Stimulated activated CD4-positive, alpha-beta T cell treated with anti-CD3 and anti-CD28 coated beads, TNF-alpha, amount 100 ng/mL, for 24 hours (primary cell): Measurements from ENCODE around the gene MFSD2B.
A peak's percentile ranks its signal among the peaks of the same experiment; 100 is the strongest.
"Not testable (repeated sequence)": the region's sequence is repeated elsewhere in the genome, so short reads cannot be mapped to it uniquely, and the experiment has no call there.

Experiments used
- DNase-seq, 3 experiments: peaks; one replicate each; pipeline ENCODE4 v3.0.0-alpha.2; 2020; ENCODE audit warnings: low read depth in 3 of 3

MFSD2B gene

GRCh38 chr2:24018241-24018640 lies 8.4 kb downstream of the MFSD2B start:
- DNase-seq = no peak

DNA sequence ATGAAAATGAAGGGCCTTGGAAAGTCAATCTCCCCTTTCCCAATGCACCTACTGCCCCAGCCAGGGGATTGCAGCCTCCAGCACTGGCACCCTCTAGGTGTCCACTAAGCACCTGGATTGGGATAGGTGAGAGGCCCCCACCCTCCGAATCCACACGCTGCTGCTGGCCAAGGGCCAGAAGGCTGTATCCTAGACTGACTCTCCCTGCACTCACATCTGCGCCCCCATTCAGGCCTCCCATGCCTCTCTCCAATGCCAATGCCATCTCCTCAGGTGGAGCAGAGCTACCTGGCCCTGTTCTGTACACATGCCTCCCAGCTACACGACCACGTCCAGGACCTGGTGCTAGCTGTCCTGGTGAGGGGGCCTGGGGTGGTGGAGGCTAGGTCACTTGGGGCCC lies 9.8 kb downstream of the MFSD2B start:
- no peak for DNase-seq

DNA sequence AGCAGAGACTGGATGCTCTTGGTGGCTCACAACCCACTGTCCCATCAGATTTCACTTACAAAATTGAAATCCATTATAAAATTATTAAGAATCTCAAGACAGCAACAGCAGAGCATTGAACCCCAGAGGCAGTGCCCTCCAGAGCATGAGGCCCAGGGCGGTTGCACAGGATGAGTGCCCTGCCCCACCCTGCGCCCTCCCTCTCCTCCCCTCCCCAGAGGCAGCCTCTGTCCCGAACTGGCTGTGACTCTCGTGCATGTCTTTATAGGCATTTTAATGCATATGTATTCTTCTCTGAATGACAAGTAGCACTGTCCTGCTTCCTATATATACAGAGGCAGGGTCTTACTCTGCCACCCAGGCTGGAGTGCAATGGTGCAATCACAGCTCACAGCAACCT lies 10.4 kb downstream of the MFSD2B start:
- DNase-seq = no peak

- peak in 1 of 3 experiments; percentile 14 for DNase-seq
Measured at GRCh38 chr2:24021122-24021998, 11.5 kb downstream of the MFSD2B start.

GRCh38 chr2:24022324-24022974 lies 12.6 kb downstream of the MFSD2B start:
- DNase-seq = no peak

- DNase-seq = no peak
Measured at GRCh38 chr2:24022975-24023575, 13.2 kb downstream of the MFSD2B start.

- DNase-seq = no peak
Measured at GRCh38 chr2:24024018-24024417, 14.1 kb downstream of the MFSD2B start.

DNA sequence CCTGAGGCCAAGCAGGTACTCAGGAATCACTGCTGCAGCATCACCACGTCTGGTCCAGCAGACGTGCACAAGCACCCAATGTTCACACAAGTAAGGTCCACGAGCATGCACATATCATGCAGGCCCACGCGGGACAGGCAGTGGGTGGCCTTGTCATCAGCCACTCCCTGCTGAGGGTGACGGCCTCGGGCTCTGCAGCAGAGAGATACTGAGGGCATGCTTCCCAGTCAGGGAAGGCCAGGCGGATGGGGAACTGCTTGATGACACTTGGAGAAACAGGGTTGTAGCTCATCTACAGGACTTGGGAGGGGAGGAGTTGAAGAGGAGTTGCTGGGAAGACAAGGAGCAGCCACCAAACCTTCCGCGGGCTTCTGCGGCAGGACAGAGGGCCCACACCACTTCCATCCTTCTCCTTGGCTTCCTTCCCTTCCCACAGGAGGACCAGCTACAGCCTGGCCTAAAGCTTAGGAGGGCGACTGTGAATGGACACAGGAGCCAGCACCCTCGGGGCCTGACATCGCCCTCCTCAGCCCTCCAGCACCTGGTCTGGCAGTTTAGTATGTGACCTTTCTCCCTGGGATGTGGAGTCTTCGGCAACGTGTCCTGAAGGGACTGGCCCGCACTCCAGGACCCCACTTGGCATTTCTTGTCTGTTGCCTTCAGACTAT lies 15.2 kb downstream of the MFSD2B start:
- no peak for DNase-seq

- no peak for DNase-seq
Measured at GRCh38 chr2:24026233-24026632, 16.3 kb downstream of the MFSD2B start.

DNA sequence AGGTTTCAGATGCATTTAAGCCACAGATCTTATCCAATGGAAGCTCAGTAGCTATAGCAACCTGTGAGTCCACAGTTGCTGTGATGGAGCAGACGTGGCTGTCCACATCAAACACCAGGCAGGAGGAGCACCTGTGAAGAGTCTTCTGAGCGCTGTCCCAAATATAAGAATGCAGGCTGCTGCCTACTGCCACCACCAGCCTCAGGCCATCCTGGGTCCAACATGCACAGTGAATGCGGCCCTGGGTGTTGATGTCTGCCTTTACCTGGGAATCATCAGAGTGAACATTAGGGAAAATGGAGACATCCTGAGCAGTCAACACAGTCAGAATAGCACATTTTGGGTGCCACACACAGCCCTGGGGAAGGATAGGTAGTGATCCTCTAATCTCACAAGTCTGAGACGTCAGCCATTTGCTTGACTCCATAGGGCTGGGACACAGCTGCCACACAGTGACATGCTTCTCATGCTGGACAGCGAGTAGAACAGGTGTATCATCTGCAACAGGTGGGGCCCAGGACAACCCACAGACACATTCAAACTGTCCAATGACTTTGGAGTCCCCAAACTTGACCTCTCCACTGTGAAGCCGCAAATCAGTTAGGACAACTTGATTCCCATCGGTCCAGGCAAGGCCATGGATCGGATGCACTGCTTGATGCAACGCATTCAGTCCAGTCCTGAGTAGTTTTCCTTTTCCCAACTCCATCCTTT lies 29.1 kb downstream of the MFSD2B start:
- DNase-seq = no peak

DNA sequence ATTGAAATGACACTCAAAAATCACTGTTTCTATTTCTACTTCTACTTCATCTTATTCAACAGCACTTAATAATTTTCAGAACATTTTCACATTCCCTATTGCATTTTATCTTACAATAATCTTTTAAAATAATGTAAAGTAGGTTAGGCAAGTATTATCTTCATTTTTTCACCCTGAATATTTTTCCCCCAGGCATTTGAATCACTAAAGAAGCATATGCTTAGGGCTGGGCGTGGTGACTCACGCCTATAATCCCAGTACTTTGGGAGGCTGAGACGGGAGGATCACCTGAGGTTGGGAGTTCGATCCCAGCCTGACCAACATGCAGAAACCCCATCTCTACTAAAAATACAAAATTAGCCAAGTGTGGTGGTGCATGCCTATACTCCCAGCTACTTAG lies 30.6 kb downstream of the MFSD2B start:
- DNase-seq = no peak

DNA sequence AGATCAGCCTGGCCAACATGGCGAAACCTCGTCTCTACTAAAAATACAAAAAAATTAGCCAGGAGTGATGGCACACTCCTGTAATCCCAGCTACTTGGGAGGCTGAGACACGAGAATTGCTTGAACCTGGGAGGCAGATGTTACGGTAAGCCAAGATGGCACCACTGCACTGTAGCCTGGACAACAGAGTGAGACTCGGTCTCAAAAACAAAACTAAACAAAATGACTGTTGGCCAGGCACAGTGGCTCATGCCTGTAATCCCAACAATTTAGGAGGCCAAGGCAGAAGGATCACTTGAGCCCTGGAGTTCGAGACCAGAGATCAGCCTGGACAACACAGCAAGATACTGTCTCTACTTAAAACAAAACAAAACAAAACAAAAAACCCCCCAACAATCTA lies 33.2 kb downstream of the MFSD2B start:
- DNase-seq = not testable (repeated sequence)

- no peak for DNase-seq
Measured at GRCh38 chr2:24045511-24046508, 35.9 kb downstream of the MFSD2B start.

- no peak for DNase-seq
Measured at GRCh38 chr2:24046599-24046929, 36.7 kb downstream of the MFSD2B start.

DNA sequence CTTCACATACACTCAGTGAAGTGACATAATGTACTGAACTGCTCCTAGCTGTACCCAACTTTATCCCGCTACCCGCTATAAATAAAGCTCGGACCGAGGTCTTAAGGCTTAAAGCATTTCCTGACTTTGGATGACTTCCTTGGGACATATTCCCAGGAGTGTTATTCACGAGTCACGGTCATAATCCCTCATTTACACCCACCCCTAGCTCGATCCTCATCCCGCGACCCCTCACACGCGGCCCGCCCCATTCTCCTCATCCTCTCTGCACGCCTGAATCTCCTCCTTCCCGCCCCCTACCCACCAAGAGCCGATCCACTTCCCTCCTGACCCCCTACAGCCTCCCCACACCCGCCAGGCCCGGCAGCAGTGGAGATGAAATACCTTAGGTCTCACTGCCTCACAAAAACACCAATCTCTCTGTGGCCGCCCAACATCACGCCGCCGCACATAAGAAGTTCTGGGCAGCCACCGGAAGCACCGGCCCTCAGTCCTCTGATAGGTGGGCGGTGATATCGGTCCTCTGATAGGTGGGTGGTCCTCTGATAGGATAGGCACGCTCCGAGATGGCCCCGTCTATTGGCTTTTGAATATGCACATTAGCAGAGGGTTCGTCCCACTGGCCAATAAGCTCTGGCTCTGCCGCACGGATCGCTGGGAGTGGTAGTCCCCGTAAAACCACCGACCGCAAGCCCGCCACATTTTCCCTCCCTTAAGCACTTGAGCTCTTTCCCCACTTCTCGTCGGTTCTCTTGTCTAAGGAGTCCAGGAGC lies 37.2 kb downstream of the MFSD2B start, which contains the start of gene WDCP:
WDCP (minus strand) TSS at position 462 of the 773 bp plus-strand sequence. CDS start 7,897 bp downstream, outside the sequence.
- DNase-seq = peak; percentile 83 to 93 (median 92)

GRCh38 chr2:24047703-24048033 lies 37.8 kb downstream of the MFSD2B start:
- no peak for DNase-seq

DNA sequence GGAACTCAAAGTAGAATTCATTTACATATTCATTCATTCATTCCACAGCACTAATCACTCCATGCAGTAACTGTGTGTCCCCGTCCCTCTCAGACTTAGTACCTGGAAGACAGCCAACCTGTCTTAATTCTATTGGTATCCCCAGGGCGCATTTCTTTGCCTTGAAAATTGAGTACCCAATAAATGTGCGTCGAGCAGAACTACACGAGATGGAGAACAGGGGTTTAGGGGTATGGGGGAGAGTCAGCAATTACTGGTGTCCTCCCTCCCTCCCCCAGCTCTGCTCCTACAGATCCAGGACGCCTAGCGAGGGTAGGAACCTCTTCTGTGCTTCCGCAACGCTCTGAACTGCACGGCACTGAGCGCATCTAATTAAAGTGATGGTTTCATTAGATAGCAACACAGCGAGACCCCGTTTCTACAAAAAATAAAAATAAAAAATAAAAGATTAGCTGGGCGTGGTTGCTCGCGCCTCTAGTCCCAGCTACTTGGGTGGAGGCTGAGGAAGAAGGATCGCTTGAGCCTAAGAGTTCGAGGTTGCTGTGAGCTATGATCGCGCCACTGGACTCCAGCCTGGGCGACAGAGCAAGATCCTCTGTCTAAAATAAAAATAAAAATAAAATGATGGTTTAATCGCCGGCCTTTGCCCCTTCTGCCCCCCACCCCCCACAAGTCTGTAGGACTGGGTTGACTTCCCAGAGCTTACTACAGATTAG lies 39.0 kb downstream of the MFSD2B start:
- DNase-seq = no peak

DNA sequence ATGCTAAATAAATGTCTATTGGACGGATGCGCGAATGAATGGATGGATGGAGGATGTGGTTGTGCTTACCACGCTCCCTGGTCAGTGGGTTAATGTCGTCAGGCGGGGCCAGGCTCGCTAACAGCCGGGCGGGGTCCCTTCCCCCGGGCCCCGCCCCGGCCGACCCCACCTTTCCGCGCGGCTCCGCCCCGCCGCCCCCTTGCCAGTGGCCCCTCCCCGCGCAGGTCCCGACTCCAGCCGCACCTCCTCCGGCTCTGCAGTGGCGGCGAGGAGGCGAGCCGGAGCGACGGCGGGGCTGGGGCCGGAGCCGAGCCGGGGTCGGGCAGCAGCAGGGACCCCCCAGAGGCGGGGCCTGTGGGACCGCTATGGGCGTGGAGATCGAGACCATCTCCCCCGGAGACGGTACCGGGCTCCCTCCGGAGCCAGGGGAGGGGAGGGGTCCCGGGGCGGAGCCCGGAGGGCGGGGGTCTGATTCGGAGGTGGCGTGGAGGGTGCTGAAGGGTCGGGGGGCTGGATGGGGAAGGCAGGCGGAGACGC lies 39.7 kb downstream of the MFSD2B start, which contains the start of gene FKBP1B:
FKBP1B (plus strand) TSS at position 257 of the 537 bp plus-strand sequence; CDS start at position 366, 109 bp downstream.
- DNase-seq = peak in 2 of 3 experiments; percentile 13 to 59
